Fibroblast of lung (primary cell): ENCODE data around the gene PLEKHA5. TPM values are rescaled to one million over a fixed set of nuclear protein-coding genes. Genes with fewer than 3 reads are reported as not detected.

Source experiments
- DNase-seq, 2 donors: peaks; one replicate each; pipeline versions ENCODE4 v3.0.0 to v3.0.0-alpha.2; 2010; ENCODE audit warnings: low read depth in 2 of 2
- H2AFZ ChIP-seq: 2 replicates; pipeline ENCODE4 v1.5.1; 2012; ENCODE audit warnings: low read length, control low read depth, inconsistent platforms
- H3K27ac ChIP-seq: 2 replicates; pipeline ENCODE4 v1.5.1; 2011; ENCODE audit warnings: low read length, control low read depth; ENCODE audit not compliant: insufficient read depth
- H3K27me3 ChIP-seq: 2 replicates; pipeline ENCODE4 v1.5.1; 2011; ENCODE audit warnings: mild to moderate bottlenecking, low read length; ENCODE audit not compliant: control insufficient read depth, insufficient read depth
- H3K36me3 ChIP-seq: 2 replicates; pipeline ENCODE4 v1.5.1; 2011; ENCODE audit warnings: low read length; ENCODE audit not compliant: control insufficient read depth, insufficient read depth
- H3K4me1 ChIP-seq: 2 replicates; pipeline ENCODE4 v1.5.1; 2011; ENCODE audit warnings: low read length; ENCODE audit not compliant: control insufficient read depth, insufficient read depth; ENCODE audit errors: extremely low read depth
- H3K4me2 ChIP-seq: 2 replicates; pipeline ENCODE4 v1.5.1; 2011; ENCODE audit warnings: low read length, control low read depth; ENCODE audit not compliant: insufficient read depth; ENCODE audit errors: extremely low read depth
- H3K4me3 ChIP-seq, 4 experiments: fragments of 200-600 bp in 1 of 4; sonication (generic) in 1 of 4; replicated peaks in 1 of 4; 2 replicates each; pipeline ENCODE4 v1.5.1; 2011 to 2016; ENCODE audit warnings: low read length in 4 of 4, low read depth in 3 of 4, mild to moderate bottlenecking in 3 of 4, control low read depth in 2 of 4, inconsistent platforms in 1 of 4, mixed read lengths in 1 of 4; ENCODE audit not compliant: insufficient read depth in 1 of 4; ENCODE audit errors: control extremely low read depth in 1 of 4
- H3K79me2 ChIP-seq: 2 replicates; pipeline ENCODE4 v1.5.1; 2012; ENCODE audit warnings: mild to moderate bottlenecking, low read length, inconsistent platforms; ENCODE audit not compliant: control insufficient read depth, insufficient read depth
- H3K9ac ChIP-seq: 2 replicates; pipeline ENCODE4 v1.5.1; 2011; ENCODE audit warnings: mild to moderate bottlenecking, low read length, control low read depth; ENCODE audit not compliant: insufficient read depth
- H3K9me3 ChIP-seq: 2 replicates; pipeline ENCODE4 v1.5.1; 2012; ENCODE audit warnings: low read depth, low read length; ENCODE audit not compliant: control insufficient read depth, insufficient read depth
- H4K20me1 ChIP-seq: 2 replicates; pipeline ENCODE4 v1.5.1; 2011; ENCODE audit warnings: low read length; ENCODE audit not compliant: control insufficient read depth, insufficient read depth; ENCODE audit errors: extremely low read depth
- EZH2 ChIP-seq: IDR thresholded peaks from 2 replicates; pipeline ENCODE4 v1.5.1; 2012; ENCODE audit warnings: low read length, control low read depth, mild to moderate bottlenecking; ENCODE audit errors: missing control alignments
- polyA plus RNA-seq, 2 donors: library from polyadenylated mRNA; depleted of rRNA in 1 of 2; stranded (reverse) in 1 of 2; unstranded in 1 of 2; fragments of >200 nt; gene quantifications; 2 replicates each; pipeline ENCODE4 v1.2.1, GENCODE V29; 2011 to 2012; ENCODE audit warnings: missing spikeins in 1 of 2
- total RNA-seq: library from RNA; depleted of rRNA; stranded (reverse); fragments of >200 nt; gene quantifications from 2 replicates; pipeline ENCODE4 v1.2.1, GENCODE V29; 2014
- TF ChIP-seq, protein P1 (sequence below), 2 donors: IDR thresholded peaks in 1 of 2; conservative IDR thresholded peaks in 1 of 2; 1 replicate in 1 of 2; 2 replicates in 1 of 2; pipeline ENCODE4 v1.5.1; 2011 to 2012; ENCODE audit warnings: low read length in 2 of 2, control low read depth in 1 of 2, inconsistent platforms in 1 of 2, low read depth in 1 of 2, mild to moderate bottlenecking in 1 of 2

PLEKHA5 gene
- total and polyA plus RNA-seq, 2 donors (not counting 1 experiment from before 2014, with no cell fraction given) = 15.5 to 50.4 TPM

DNA sequence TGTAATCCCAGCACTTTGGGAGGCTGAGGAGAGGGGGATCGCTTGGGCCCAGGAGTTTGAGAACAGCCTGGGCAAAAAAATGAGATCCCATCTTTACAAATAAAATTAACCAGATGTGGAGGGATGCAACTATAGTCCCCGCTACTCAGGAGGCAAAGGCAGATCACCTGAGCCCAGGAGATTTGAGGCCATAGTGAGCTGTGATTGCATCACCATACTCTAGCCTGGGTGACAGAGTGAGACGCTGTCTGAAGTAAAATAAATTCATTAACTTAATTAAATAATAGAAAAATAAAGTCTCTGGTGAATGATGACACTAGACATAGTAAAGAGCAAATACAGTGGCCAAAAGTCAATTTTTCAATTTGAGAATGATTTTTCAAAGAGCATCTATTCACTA lies 16.1 kb upstream of the PLEKHA5 start:
- no peak overlapping the region for H3K4me2 ChIP-seq
- H4K20me1 ChIP-seq = no peaks in the 10 kb centered on the region
- no peaks in the 10 kb centered on the region for H3K4me1 ChIP-seq
- no peak for TF ChIP-seq EZH2
- TF ChIP-seq, protein P1, sequence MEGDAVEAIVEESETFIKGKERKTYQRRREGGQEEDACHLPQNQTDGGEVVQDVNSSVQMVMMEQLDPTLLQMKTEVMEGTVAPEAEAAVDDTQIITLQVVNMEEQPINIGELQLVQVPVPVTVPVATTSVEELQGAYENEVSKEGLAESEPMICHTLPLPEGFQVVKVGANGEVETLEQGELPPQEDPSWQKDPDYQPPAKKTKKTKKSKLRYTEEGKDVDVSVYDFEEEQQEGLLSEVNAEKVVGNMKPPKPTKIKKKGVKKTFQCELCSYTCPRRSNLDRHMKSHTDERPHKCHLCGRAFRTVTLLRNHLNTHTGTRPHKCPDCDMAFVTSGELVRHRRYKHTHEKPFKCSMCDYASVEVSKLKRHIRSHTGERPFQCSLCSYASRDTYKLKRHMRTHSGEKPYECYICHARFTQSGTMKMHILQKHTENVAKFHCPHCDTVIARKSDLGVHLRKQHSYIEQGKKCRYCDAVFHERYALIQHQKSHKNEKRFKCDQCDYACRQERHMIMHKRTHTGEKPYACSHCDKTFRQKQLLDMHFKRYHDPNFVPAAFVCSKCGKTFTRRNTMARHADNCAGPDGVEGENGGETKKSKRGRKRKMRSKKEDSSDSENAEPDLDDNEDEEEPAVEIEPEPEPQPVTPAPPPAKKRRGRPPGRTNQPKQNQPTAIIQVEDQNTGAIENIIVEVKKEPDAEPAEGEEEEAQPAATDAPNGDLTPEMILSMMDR (conservative IDR thresholded peaks at IDR 0.05 in 1 of 2, IDR thresholded peaks at IDR 0.05 in 1 of 2; ENCODE audit: low read depth in 1 of 2, low read length in 2 of 2) = no peak
- no peaks in the 10 kb centered on the region for H3K27me3 ChIP-seq
- H3K79me2 ChIP-seq = no peaks in the 10 kb centered on the region
- no peak overlapping the region for H2AFZ ChIP-seq
- H3K9ac ChIP-seq = no peak overlapping the region
- no peak overlapping the region for H3K27ac ChIP-seq
- H3K36me3 ChIP-seq = no peaks in the 10 kb centered on the region
- no peak for DNase-seq
- H3K4me3 ChIP-seq = no peak overlapping the region
- no peaks in the 10 kb centered on the region for H3K9me3 ChIP-seq

DNA sequence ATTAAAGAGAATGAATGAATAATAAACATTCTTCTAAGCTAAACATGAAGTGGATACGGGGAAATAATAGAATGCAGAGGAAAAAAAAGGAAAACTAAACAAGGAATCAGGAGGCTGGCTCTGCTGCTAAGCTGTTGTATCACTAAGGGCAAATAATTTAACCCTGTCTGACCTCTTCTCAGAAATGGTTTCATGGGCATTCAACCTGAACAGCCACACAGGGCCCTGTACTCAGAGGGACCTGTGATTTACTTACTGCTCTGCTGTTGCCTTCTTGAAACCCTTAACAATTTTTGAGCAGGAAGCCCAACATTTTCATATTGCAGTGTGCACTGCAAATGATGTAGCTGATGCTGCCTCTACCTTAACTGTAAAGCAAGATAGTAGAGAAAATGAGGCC lies 14.2 kb upstream of the PLEKHA5 start:
- Histone ChIP-seq H3K79me2 (no peaks in the 10 kb centered on the region), H3K9ac (no peak overlapping the region), H2AFZ (no peak overlapping the region), H3K27ac (no peak overlapping the region), H3K36me3 (no peaks in the 10 kb centered on the region), H3K27me3 (no peaks in the 10 kb centered on the region), H3K4me2 (no peak overlapping the region), H4K20me1 (no peaks in the 10 kb centered on the region), H3K4me3 (no peak overlapping the region), H3K9me3 (no peaks in the 10 kb centered on the region), H3K4me1 (no peaks in the 10 kb centered on the region)
- TF ChIP-seq, protein P1 (conservative IDR thresholded peaks at IDR 0.05 in 1 of 2, IDR thresholded peaks at IDR 0.05 in 1 of 2; ENCODE audit: low read depth in 1 of 2, low read length in 2 of 2) = no peak
- TF ChIP-seq EZH2 = no peak
- DNase-seq = no peak

DNA sequence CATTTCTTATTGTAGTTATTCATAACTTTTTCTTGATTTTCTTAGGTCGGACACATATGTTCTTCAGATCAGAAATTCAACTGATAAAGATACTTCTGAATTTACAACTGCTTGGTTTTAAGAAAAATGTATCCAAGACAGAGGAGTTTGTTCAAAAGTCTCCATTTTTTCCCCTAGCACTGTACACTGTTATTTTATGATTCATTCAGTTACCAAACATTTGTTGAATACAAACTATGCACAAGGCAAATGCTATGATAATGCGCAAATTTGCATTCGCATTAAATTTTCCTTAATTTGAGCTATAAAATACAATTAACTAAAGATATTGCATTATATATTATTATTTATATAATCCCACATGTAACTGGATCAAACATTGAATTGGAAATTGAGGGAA lies 10.1 kb upstream of the PLEKHA5 start:
- TF ChIP-seq, protein P1 (conservative IDR thresholded peaks at IDR 0.05 in 1 of 2, IDR thresholded peaks at IDR 0.05 in 1 of 2; ENCODE audit: low read depth in 1 of 2, low read length in 2 of 2) = no peak
- no peak for TF ChIP-seq EZH2
- H3K9ac ChIP-seq = no peak overlapping the region
- H3K27me3 ChIP-seq = no peaks in the 10 kb centered on the region

More for the DNA sequence above, 10.1 kb upstream of the PLEKHA5 start:
- no peak overlapping the region for H3K4me3 ChIP-seq
- no peaks in the 10 kb centered on the region for H3K36me3 ChIP-seq
- no peak for DNase-seq
- no peaks in the 10 kb centered on the region for H3K4me1 ChIP-seq
- no peaks in the 10 kb centered on the region for H3K79me2 ChIP-seq
- H3K27ac ChIP-seq = no peak overlapping the region
- H3K9me3 ChIP-seq = no peaks in the 10 kb centered on the region
- no peak overlapping the region for H3K4me2 ChIP-seq
- no peaks in the 10 kb centered on the region for H4K20me1 ChIP-seq
- H2AFZ ChIP-seq = no peak overlapping the region
